ENCODE data around the gene MEGF8. TPM values are rescaled to one million over a fixed set of nuclear protein-coding genes. Genes with fewer than 3 reads are reported as not detected.

Gene MEGF8
- total and polyA plus RNA-seq, 8 donors = 7.3 to 15.9 (median 9.0) TPM

- peak; percentile 20 to 63 (median 48) for ATAC-seq
- Histone ChIP-seq H3K4me1 (peaks cover 16 to 37% (median 18%) of the 10 kb centered on the region in 3 donors), H3K36me3 (peaks cover 5 to 19% (median 12%) of the 10 kb centered on the region in 3 donors), H3K27me3 (no peaks in the 10 kb centered on the region), H3K9me3 (no peaks in the 10 kb centered on the region), H3K27ac (peak overlapping the region in 3 of 4 donors; percentile 67 to 90 (median 79)), H3K4me3 (peak overlapping the region in 3 of 4 donors; percentile 40 to 54 (median 44))
- intact Hi-C loops (cut with DNase I) = no loop called here
- WGBS, 2 donors = 0 to 1% methylated on average over 1 to 69 of the region's 76 CpGs
- no peak for TF ChIP-seq CTCF (IDR thresholded peaks at IDR 0.05)
- peak; percentile 78 to 92 (median 89) for DNase-seq
- no peak for FAIRE-seq
These were observed 41.4 kb upstream of the MEGF8 start for GRCh38 chr19:42284066-42284501.

GRCh38 chr19:42284591-42285341 lies 40.7 kb upstream of the MEGF8 start:
- peaks cover 11 to 31% (median 13%) of the 10 kb centered on the region in 3 donors for H3K4me1 ChIP-seq
- peak overlapping the region in 3 of 4 donors; percentile 38 to 63 (median 60) for H3K27ac ChIP-seq
- 5% methylated on average over 27 to 41 of the region's 41 CpGs for WGBS, 2 donors
- no peak for TF ChIP-seq CTCF (IDR thresholded peaks at IDR 0.05)
- peak in 3 of 6 donors; percentile 68 to 82 (median 72) for DNase-seq
- no peaks in the 10 kb centered on the region for H3K27me3 ChIP-seq
- FAIRE-seq = no peak
- H3K4me3 ChIP-seq = peak overlapping the region; percentile 29 to 59 (median 46)
- H3K36me3 ChIP-seq = peaks cover 5 to 25% (median 18%) of the 10 kb centered on the region in 3 donors
- H3K9me3 ChIP-seq = no peaks in the 10 kb centered on the region
- no peak for ATAC-seq
- intact Hi-C loops (cut with DNase I) = no loop called here

- no peak for TF ChIP-seq CTCF (IDR thresholded peaks at IDR 0.05)
- H3K36me3 ChIP-seq = peaks cover 5 to 33% (median 23%) of the 10 kb centered on the region in 3 donors
- WGBS, 2 donors = 57 to 67% methylated on average over 5 of the region's 5 CpGs
- ATAC-seq = no peak
- peaks cover 11 to 31% (median 13%) of the 10 kb centered on the region in 3 donors for H3K4me1 ChIP-seq
- H3K27me3 ChIP-seq = no peaks in the 10 kb centered on the region
- H3K9me3 ChIP-seq = no peaks in the 10 kb centered on the region
- peak overlapping the region in 2 of 4 donors; percentile 54 to 59 for H3K4me3 ChIP-seq
- peak overlapping the region in 3 of 4 donors; percentile 10 to 42 (median 41) for H3K27ac ChIP-seq
- DNase-seq = peak in 1 of 6 donors; percentile 44
- intact Hi-C loops (cut with DNase I) = no loop called here
- FAIRE-seq = no peak
These were observed 39.9 kb upstream of the MEGF8 start for GRCh38 chr19:42285541-42285941.

GRCh38 chr19:42285988-42286348 lies 39.5 kb upstream of the MEGF8 start:
- H3K4me1 ChIP-seq = peaks cover 11 to 31% (median 13%) of the 10 kb centered on the region in 3 donors
- WGBS, 2 donors = 55 to 56% methylated on average over 6 of the region's 6 CpGs
- no peak for DNase-seq
- no peaks in the 10 kb centered on the region for H3K27me3 ChIP-seq
- no peak for TF ChIP-seq CTCF (IDR thresholded peaks at IDR 0.05)
- no peaks in the 10 kb centered on the region for H3K9me3 ChIP-seq
- H3K27ac ChIP-seq = peak overlapping the region in 3 of 4 donors; percentile 10 to 42 (median 41)
- no peak for FAIRE-seq
- peaks cover 5 to 37% (median 27%) of the 10 kb centered on the region in 3 donors for H3K36me3 ChIP-seq
- intact Hi-C loops (cut with DNase I) = no loop called here
- peak overlapping the region in 1 of 4 donors; percentile 59 for H3K4me3 ChIP-seq
- no peak for ATAC-seq
